ENCODE data around the gene TRMT61A. TPM values are rescaled to one million over a fixed set of nuclear protein-coding genes. Genes with fewer than 3 reads are reported as not detected.

Gene TRMT61A
- 5.7 TPM for total RNA-seq
- 35.0 TPM for polyA plus RNA-seq

GRCh38 chr14:103528587-103529382 is at the start of gene TRMT61A:
TSS of gene TRMT61A (plus strand) at chr14:103529196. CDS start at chr14:103529979, 783 bp downstream.
- H3K27ac ChIP-seq (ENCODE audit: low read depth) = peak within 1 kb of the TSS; percentile 79
- peak within 1 kb of the TSS; percentile 75 for H3K4me3 ChIP-seq (ENCODE audit: low read depth, low read length)
- 3% methylated on average over 69 of the region's 70 CpGs for WGBS
- H3K4me1 ChIP-seq (ENCODE audit: insufficient read depth) = peaks cover 8% of the 10 kb centered on the region
- no peaks in the 10 kb centered on the region for H3K36me3 ChIP-seq (ENCODE audit: insufficient read depth)
- DNase-seq (ENCODE audit: extremely low spot score) = peak; percentile 76

- H3K36me3 ChIP-seq (ENCODE audit: insufficient read depth) = peaks cover 8% of the 10 kb centered on the region
These were observed 48.4 kb upstream of the TRMT61A start for GRCh38 chr14:103480595-103480994.

DNA sequence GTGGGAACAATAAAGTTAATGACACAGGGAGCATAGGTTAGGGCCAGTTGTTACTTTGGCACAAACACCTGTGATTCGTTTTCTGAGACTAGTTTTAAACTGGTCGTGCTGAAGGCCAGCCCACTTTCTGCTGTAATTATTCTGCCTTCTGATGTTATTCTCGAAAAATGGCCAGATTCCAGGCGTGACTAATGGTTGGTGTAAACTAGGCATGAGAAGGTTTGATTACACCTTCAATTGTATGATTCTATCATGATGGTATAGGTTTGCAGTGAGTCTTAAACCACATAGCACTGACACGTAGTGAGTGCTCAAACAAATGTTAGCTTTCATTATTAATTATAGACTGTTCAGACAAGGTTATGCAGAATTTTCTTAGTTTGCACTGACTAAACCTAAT is 45.4 kb upstream of the TRMT61A start:
- Histone ChIP-seq H3K27ac (ENCODE audit: low read depth) (no peak overlapping the region), H3K36me3 (ENCODE audit: insufficient read depth) (peaks cover 2% of the 10 kb centered on the region)

More at GRCh38 chr14:103480595-103480994, 48.4 kb upstream of the TRMT61A start:
- no peak overlapping the region for H3K27ac ChIP-seq (ENCODE audit: low read depth)
- H3K4me3 ChIP-seq (ENCODE audit: low read depth, low read length) = no peak overlapping the region
- no peak for DNase-seq (ENCODE audit: extremely low spot score)
- WGBS = 85% methylated on average over 3 of the region's 3 CpGs
- H3K4me1 ChIP-seq (ENCODE audit: insufficient read depth) = no peaks in the 10 kb centered on the region

GRCh38 chr14:103485504-103485903 is 43.5 kb upstream of the TRMT61A start:
- Histone ChIP-seq H3K27ac (ENCODE audit: low read depth) (no peak overlapping the region), H3K4me1 (ENCODE audit: insufficient read depth) (no peaks in the 10 kb centered on the region), H3K4me3 (ENCODE audit: low read depth, low read length) (no peak overlapping the region), H3K36me3 (ENCODE audit: insufficient read depth) (peaks cover 2% of the 10 kb centered on the region)
- WGBS = 95% methylated on average over 2 of the region's 2 CpGs
- no peak for DNase-seq (ENCODE audit: extremely low spot score)

More for the DNA sequence above, 45.4 kb upstream of the TRMT61A start:
- no peak overlapping the region for H3K4me3 ChIP-seq (ENCODE audit: low read depth, low read length)
- WGBS = 47% methylated on average over 5 of the region's 5 CpGs
- no peak for DNase-seq (ENCODE audit: extremely low spot score)
- no peaks in the 10 kb centered on the region for H3K4me1 ChIP-seq (ENCODE audit: insufficient read depth)

GRCh38 chr14:103488071-103488470 is 40.9 kb upstream of the TRMT61A start:
- Histone ChIP-seq H3K36me3 (ENCODE audit: insufficient read depth) (peaks cover 9% of the 10 kb centered on the region), H3K4me1 (ENCODE audit: insufficient read depth) (no peaks in the 10 kb centered on the region), H3K27ac (ENCODE audit: low read depth) (no peak overlapping the region), H3K4me3 (ENCODE audit: low read depth, low read length) (no peak overlapping the region)
- no peak for DNase-seq (ENCODE audit: extremely low spot score)
- WGBS = 89% methylated on average over 6 of the region's 6 CpGs

- H3K4me1 ChIP-seq (ENCODE audit: insufficient read depth) = no peaks in the 10 kb centered on the region
- H3K36me3 ChIP-seq (ENCODE audit: insufficient read depth) = peaks cover 7% of the 10 kb centered on the region
- no peak overlapping the region for H3K27ac ChIP-seq (ENCODE audit: low read depth)
- no peak overlapping the region for H3K4me3 ChIP-seq (ENCODE audit: low read depth, low read length)
- no peak for DNase-seq (ENCODE audit: extremely low spot score)
- WGBS = 83% methylated on average over 2 of the region's 2 CpGs
These were observed 40.0 kb upstream of the TRMT61A start for GRCh38 chr14:103488960-103489359.

DNA sequence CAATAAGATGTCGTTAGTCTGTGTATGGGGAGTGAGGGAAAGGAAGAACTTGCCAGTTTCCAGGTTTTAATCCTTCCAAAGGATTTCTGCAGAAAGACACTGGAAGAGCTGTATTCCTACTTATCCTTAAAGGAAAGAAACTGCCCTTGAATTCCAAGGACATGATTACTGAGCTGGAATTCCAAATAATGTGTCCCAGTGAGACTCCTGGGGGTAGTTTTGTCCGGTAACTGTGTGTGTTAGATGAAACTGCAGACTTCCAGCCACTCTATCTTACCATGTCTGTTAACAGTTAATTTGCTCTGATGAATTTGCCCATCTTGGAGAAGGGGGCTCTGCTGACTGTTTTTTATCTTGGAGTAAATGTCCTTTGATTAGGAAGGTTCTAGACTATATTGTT is 39.4 kb upstream of the TRMT61A start:
- H3K4me3 ChIP-seq (ENCODE audit: low read depth, low read length) = no peak overlapping the region
- H3K27ac ChIP-seq (ENCODE audit: low read depth) = no peak overlapping the region
- DNase-seq (ENCODE audit: extremely low spot score) = no peak
- WGBS = 91% methylated on average over 2 of the region's 2 CpGs
- peaks cover 7% of the 10 kb centered on the region for H3K36me3 ChIP-seq (ENCODE audit: insufficient read depth)
- H3K4me1 ChIP-seq (ENCODE audit: insufficient read depth) = no peaks in the 10 kb centered on the region

- WGBS = 91% methylated on average over 10 of the region's 10 CpGs
- no peaks in the 10 kb centered on the region for H3K4me1 ChIP-seq (ENCODE audit: insufficient read depth)
- no peak for DNase-seq (ENCODE audit: extremely low spot score)
- H3K36me3 ChIP-seq (ENCODE audit: insufficient read depth) = peaks cover 9% of the 10 kb centered on the region
- H3K4me3 ChIP-seq (ENCODE audit: low read depth, low read length) = no peak overlapping the region
- H3K27ac ChIP-seq (ENCODE audit: low read depth) = no peak overlapping the region
These were observed 37.3 kb upstream of the TRMT61A start for GRCh38 chr14:103491691-103492090.

DNA sequence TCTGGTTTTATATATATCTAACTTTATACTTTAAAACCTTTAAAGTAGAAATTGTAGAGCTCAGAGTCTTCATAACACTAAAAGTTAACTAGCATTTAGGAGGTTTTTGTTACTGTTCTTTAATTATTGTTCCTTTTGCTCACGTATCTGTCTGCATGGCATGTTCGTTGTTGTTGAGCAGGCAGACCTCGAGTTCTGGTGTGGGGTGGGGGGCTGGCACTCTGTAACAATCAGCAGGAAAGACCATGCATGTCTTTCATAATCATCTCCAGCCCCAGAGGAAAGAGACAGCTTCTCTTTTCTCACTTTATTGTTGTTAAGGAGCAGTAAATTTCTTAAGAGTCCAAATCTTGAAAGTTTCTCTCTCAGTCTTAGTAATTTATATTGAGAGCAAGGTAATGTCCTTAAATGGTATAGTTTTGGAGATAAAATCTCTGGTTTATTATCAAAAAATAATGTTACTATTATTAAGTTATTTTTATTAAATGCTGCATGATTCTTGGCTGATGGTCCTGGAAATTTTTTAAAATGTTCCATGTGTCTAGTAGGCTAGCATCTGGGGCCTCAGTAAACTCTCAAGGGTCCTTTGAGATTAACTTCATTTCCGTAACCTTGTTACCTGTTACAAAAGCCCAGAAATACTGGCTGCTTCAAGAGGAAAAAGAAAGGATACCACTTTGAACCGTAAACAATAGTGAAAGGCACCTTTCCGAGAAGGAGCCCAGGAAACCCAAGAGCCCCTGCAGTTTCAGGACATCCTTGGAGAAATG is 36.7 kb upstream of the TRMT61A start:
- Histone ChIP-seq H3K4me3 (ENCODE audit: low read depth, low read length) (no peak overlapping the region), H3K36me3 (ENCODE audit: insufficient read depth) (peaks cover 9% of the 10 kb centered on the region), H3K27ac (ENCODE audit: low read depth) (no peak overlapping the region), H3K4me1 (ENCODE audit: insufficient read depth) (no peaks in the 10 kb centered on the region)
- DNase-seq (ENCODE audit: extremely low spot score) = no peak
- WGBS = 79% methylated on average over 6 of the region's 6 CpGs

DNA sequence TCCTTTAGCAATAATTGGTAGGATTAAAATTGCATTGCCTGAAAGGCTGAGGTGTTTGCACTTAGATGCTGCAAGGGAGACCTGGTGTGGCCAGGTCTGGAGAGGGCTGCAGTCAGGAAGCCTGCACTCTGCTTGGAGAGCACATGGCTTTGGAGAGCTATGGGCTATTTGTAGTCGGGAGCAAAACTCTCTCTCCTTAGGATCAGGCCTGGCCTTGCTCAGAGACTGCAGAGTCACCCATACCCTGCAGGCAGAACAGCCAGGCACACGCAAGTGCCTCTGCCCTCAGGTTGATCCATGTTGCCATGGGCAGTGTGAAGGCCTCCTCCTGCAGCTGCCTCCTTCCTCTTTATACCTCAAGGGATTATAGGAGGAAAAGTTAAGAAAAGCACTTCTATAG is 33.1 kb upstream of the TRMT61A start:
- 78% methylated on average over 2 of the region's 2 CpGs for WGBS
- Histone ChIP-seq H3K4me1 (ENCODE audit: insufficient read depth) (no peaks in the 10 kb centered on the region), H3K4me3 (ENCODE audit: low read depth, low read length) (no peak overlapping the region), H3K36me3 (ENCODE audit: insufficient read depth) (peaks cover 9% of the 10 kb centered on the region), H3K27ac (ENCODE audit: low read depth) (no peak overlapping the region)
- DNase-seq (ENCODE audit: extremely low spot score) = no peak

DNA sequence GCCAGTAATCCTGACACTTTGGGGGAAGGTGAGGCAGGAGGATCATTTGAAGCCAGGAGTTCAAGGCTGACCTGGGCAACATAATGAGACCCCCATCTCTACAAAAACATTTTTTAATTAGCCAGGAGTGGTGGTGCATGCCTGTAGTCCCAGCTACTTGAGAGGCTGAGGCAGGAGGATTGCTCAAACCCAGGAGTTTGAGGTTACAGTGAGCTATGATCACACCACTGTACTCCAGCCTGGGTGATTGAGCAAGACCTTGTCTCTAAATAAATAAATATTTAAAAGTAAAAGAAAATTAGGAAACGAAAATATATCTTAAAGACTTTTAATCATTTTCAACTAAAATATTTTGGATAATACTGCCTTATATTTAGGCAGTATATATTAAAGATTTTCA is 32.2 kb upstream of the TRMT61A start:
- Histone ChIP-seq H3K27ac (ENCODE audit: low read depth) (no peak overlapping the region), H3K4me3 (ENCODE audit: low read depth, low read length) (no peak overlapping the region), H3K4me1 (ENCODE audit: insufficient read depth) (no peaks in the 10 kb centered on the region), H3K36me3 (ENCODE audit: insufficient read depth) (peaks cover 9% of the 10 kb centered on the region)
- 44% methylated on average over 1 of the region's 1 CpG for WGBS
- no peak for DNase-seq (ENCODE audit: extremely low spot score)

GRCh38 chr14:103499709-103500108 is 29.3 kb upstream of the TRMT61A start:
- no peak overlapping the region for H3K4me3 ChIP-seq (ENCODE audit: low read depth, low read length)
- H3K27ac ChIP-seq (ENCODE audit: low read depth) = no peak overlapping the region
- WGBS = 73% methylated on average over 10 of the region's 10 CpGs
- H3K4me1 ChIP-seq (ENCODE audit: insufficient read depth) = no peaks in the 10 kb centered on the region
- no peak for DNase-seq (ENCODE audit: extremely low spot score)
- H3K36me3 ChIP-seq (ENCODE audit: insufficient read depth) = peaks cover 4% of the 10 kb centered on the region

- WGBS = 39% methylated on average over 17 of the region's 17 CpGs
- peak; percentile 72 for DNase-seq (ENCODE audit: extremely low spot score)
- Histone ChIP-seq H3K36me3 (ENCODE audit: insufficient read depth) (peaks cover 4% of the 10 kb centered on the region), H3K27ac (ENCODE audit: low read depth) (no peak overlapping the region), H3K4me1 (ENCODE audit: insufficient read depth) (no peaks in the 10 kb centered on the region), H3K4me3 (ENCODE audit: low read depth, low read length) (no peak overlapping the region)
These were observed 28.6 kb upstream of the TRMT61A start for GRCh38 chr14:103500148-103500990.

Data from urinary bladder (tissue), 4 donors.